Activated naive CD8-positive, alpha-beta T cell treated with anti-CD3 and anti-CD28 coated beads, Interleukin-2, amount 10 ng/mL, durations not matched to agents 7 days and 5 days (primary cell): Measurements from ENCODE around the gene ITGA5. TPM values are rescaled to one million over a fixed set of nuclear protein-coding genes. Genes with fewer than 3 reads are reported as not detected.
A peak's percentile ranks its signal among the peaks of the same experiment; 100 is the strongest.

Experiments
- ATAC-seq: fragments of 150-1000 bp; cut with Tn5 transposase; one replicate; pipeline ENCODE4 v1.10.0; 2021; ENCODE audit warnings: low read depth, moderate library complexity
- POLR2A ChIA-PET: fragments of 350-600 bp; sonication (Branson Sonifier 250); formaldehyde crosslinking; loops from one replicate; lab custom pipeline; 2021; ENCODE audit warnings: antibody characterized with exemption; lab: Charles Lee
- DNase-seq: peaks from one replicate; pipeline ENCODE4 v3.0.0; 2021
- H3K27ac Mint-ChIP-seq: one replicate; pipeline ENCODE4 v1.8.0; 2022; ENCODE audit warnings: mild to moderate bottlenecking, mixed read lengths
- H3K27me3 Mint-ChIP-seq: one replicate; pipeline ENCODE4 v1.8.0; 2022; ENCODE audit warnings: mild to moderate bottlenecking, moderate library complexity, mixed read lengths
- H3K36me3 Mint-ChIP-seq: one replicate; pipeline ENCODE4 v1.8.0; 2021; ENCODE audit warnings: mild to moderate bottlenecking, mixed read lengths
- H3K4me1 Mint-ChIP-seq: one replicate; pipeline ENCODE4 v1.8.0; 2021; ENCODE audit warnings: mixed read lengths
- H3K4me3 Mint-ChIP-seq: one replicate; pipeline ENCODE4 v1.8.0; 2022; ENCODE audit warnings: mild to moderate bottlenecking, moderate library complexity, mixed read lengths
- H3K9me3 Mint-ChIP-seq: one replicate; pipeline ENCODE4 v1.8.0; 2021; ENCODE audit warnings: mixed read lengths
- total RNA-seq, 2 experiments: library from RNA; stranded (reverse); gene quantifications; one replicate each; pipeline ENCODE4 v1.2.3, GENCODE V29; 2021

Gene ITGA5
- total RNA-seq, 2 experiments from 2014 or later = 84.5 to 90.6 TPM

GRCh38 chr12:54427106-54427505 is 8.0 kb upstream of the ITGA5 start:
- Mint-ChIP-seq H3K27me3 (peaks cover 36% of the 10 kb centered on the region), H3K36me3 (peaks cover 1% of the 10 kb centered on the region), H3K9me3 (no peaks in the 10 kb centered on the region), H3K4me3 (no peak overlapping the region), H3K27ac (no peak overlapping the region), H3K4me1 (peaks cover 28% of the 10 kb centered on the region)
- no peak for ATAC-seq
- peak; percentile 7 for DNase-seq
- POLR2A ChIA-PET = interaction anchor here (1.5 kb wide), 1 partner anchor 14 kb away, joined by 5 read pairs; no protein-coding TSS in a partner anchor

- Mint-ChIP-seq H3K27ac (peak overlapping the region; percentile 14), H3K4me3 (no peak overlapping the region), H3K4me1 (peaks cover 24% of the 10 kb centered on the region), H3K27me3 (peaks cover 36% of the 10 kb centered on the region), H3K9me3 (no peaks in the 10 kb centered on the region), H3K36me3 (peaks cover 1% of the 10 kb centered on the region)
- POLR2A ChIA-PET = no interaction called here
- peak; percentile 8 for DNase-seq
- ATAC-seq = no peak
Observed at GRCh38 chr12:54426690-54427089, 7.6 kb upstream of the ITGA5 start.

GRCh38 chr12:54425702-54426101 is 6.6 kb upstream of the ITGA5 start:
- POLR2A ChIA-PET = no interaction called here
- Mint-ChIP-seq H3K27me3 (peaks cover 41% of the 10 kb centered on the region), H3K9me3 (no peaks in the 10 kb centered on the region), H3K36me3 (peaks cover 1% of the 10 kb centered on the region), H3K4me3 (no peak overlapping the region), H3K27ac (no peak overlapping the region), H3K4me1 (peaks cover 21% of the 10 kb centered on the region)
- ATAC-seq (no peak), DNase-seq (no peak)

- H3K27me3 Mint-ChIP-seq = peaks cover 45% of the 10 kb centered on the region
- no peak overlapping the region for H3K27ac Mint-ChIP-seq
- peaks cover 24% of the 10 kb centered on the region for H3K4me1 Mint-ChIP-seq
- ATAC-seq (no peak), DNase-seq (peak; percentile 11)
- H3K4me3 Mint-ChIP-seq = no peak overlapping the region
- POLR2A ChIA-PET = interaction anchor here (1.0 to 1.6 kb wide), 3 partner anchors 11 to 14 kb away, joined by 3 to 7 read pairs (median 3); no protein-coding TSS in a partner anchor
- no peaks in the 10 kb centered on the region for H3K9me3 Mint-ChIP-seq
- no peaks in the 10 kb centered on the region for H3K36me3 Mint-ChIP-seq
Observed at GRCh38 chr12:54424224-54424623, 5.2 kb upstream of the ITGA5 start.

- H3K36me3 Mint-ChIP-seq = no peaks in the 10 kb centered on the region
- POLR2A ChIA-PET = interaction anchor here (1.3 to 1.6 kb wide), 2 partner anchors 11 to 13 kb away, joined by 3 to 7 read pairs; no protein-coding TSS in a partner anchor
- no peak overlapping the region for H3K4me3 Mint-ChIP-seq
- DNase-seq = no peak
- H3K4me1 Mint-ChIP-seq = peaks cover 22% of the 10 kb centered on the region
- H3K27me3 Mint-ChIP-seq = peaks cover 45% of the 10 kb centered on the region
- ATAC-seq = no peak
- H3K27ac Mint-ChIP-seq = no peak overlapping the region
- H3K9me3 Mint-ChIP-seq = no peaks in the 10 kb centered on the region
Observed at GRCh38 chr12:54423816-54424150, 4.7 kb upstream of the ITGA5 start.

- Mint-ChIP-seq H3K9me3 (no peaks in the 10 kb centered on the region), H3K27me3 (peaks cover 45% of the 10 kb centered on the region), H3K36me3 (peaks cover 1% of the 10 kb centered on the region), H3K4me3 (no peak overlapping the region), H3K4me1 (peaks cover 15% of the 10 kb centered on the region), H3K27ac (no peak overlapping the region)
- DNase-seq = no peak
- ATAC-seq = no peak
- POLR2A ChIA-PET = no interaction called here
Observed at GRCh38 chr12:54421879-54422250, 2.8 kb upstream of the ITGA5 start.

GRCh38 chr12:54421175-54421878 is 2.3 kb upstream of the ITGA5 start:
- Mint-ChIP-seq H3K9me3 (no peaks in the 10 kb centered on the region), H3K27me3 (peaks cover 43% of the 10 kb centered on the region), H3K4me1 (peaks cover 20% of the 10 kb centered on the region), H3K4me3 (peak overlapping the region; percentile 15), H3K27ac (peak overlapping the region; percentile 8), H3K36me3 (peaks cover 3% of the 10 kb centered on the region)
- ATAC-seq = no peak
- DNase-seq = peak; percentile 18
- POLR2A ChIA-PET = no interaction called here

- no peaks in the 10 kb centered on the region for H3K9me3 Mint-ChIP-seq
- DNase-seq = peak; percentile 24
- peaks cover 3% of the 10 kb centered on the region for H3K36me3 Mint-ChIP-seq
- H3K4me3 Mint-ChIP-seq = peak overlapping the region; percentile 63
- no peak for ATAC-seq
- peaks cover 37% of the 10 kb centered on the region for H3K27me3 Mint-ChIP-seq
- peak overlapping the region; percentile 68 for H3K27ac Mint-ChIP-seq
- H3K4me1 Mint-ChIP-seq = peaks cover 22% of the 10 kb centered on the region
- POLR2A ChIA-PET = interaction anchor here (1.0 to 1.4 kb wide), 2 partner anchors 12 to 76 kb away, joined by 3 to 5 read pairs; partner anchors contain the start of gene NCKAP1L
Observed at GRCh38 chr12:54420766-54421144, 1.7 kb upstream of the ITGA5 start.

GRCh38 chr12:54418441-54419087 is 502 bp downstream of the ITGA5 start:
- peaks cover 23% of the 10 kb centered on the region for H3K27me3 Mint-ChIP-seq
- peak; percentile 5 for ATAC-seq
- H3K27ac Mint-ChIP-seq = peak overlapping the region; percentile 89
- no peaks in the 10 kb centered on the region for H3K9me3 Mint-ChIP-seq
- POLR2A ChIA-PET = interaction anchor here (1.2 to 1.8 kb wide), 5 partner anchors 9 to 135 kb away, joined by 3 to 6 read pairs (median 3); partner anchors contain the start of gene NCKAP1L
- DNase-seq = no peak
- peak overlapping the region; percentile 91 for H3K4me3 Mint-ChIP-seq
- H3K4me1 Mint-ChIP-seq = peaks cover 38% of the 10 kb centered on the region
- H3K36me3 Mint-ChIP-seq = peaks cover 5% of the 10 kb centered on the region

- DNase-seq (peak; percentile 38), ATAC-seq (no peak)
- peaks cover 6% of the 10 kb centered on the region for H3K36me3 Mint-ChIP-seq
- no peaks in the 10 kb centered on the region for H3K9me3 Mint-ChIP-seq
- H3K4me3 Mint-ChIP-seq = peak overlapping the region; percentile 91
- peaks cover 16% of the 10 kb centered on the region for H3K27me3 Mint-ChIP-seq
- H3K27ac Mint-ChIP-seq = peak overlapping the region; percentile 89
- H3K4me1 Mint-ChIP-seq = peaks cover 41% of the 10 kb centered on the region
- POLR2A ChIA-PET = interaction anchor here (1.1 to 1.8 kb wide), 6 partner anchors 8 to 138 kb away, joined by 3 to 6 read pairs (median 3); partner anchors contain the start of genes CBX5 and NCKAP1L
Observed at GRCh38 chr12:54417712-54418440, 1.2 kb downstream of the ITGA5 start.

- POLR2A ChIA-PET = interaction anchor here (0.9 to 1.8 kb wide), 3 partner anchors 11 to 137 kb away, joined by 3 to 4 read pairs (median 3); partner anchors contain the start of gene CBX5
- Mint-ChIP-seq H3K9me3 (no peaks in the 10 kb centered on the region), H3K4me1 (peaks cover 48% of the 10 kb centered on the region), H3K36me3 (peaks cover 8% of the 10 kb centered on the region), H3K4me3 (peak overlapping the region; percentile 91), H3K27ac (peak overlapping the region; percentile 89), H3K27me3 (peaks cover 9% of the 10 kb centered on the region)
- no peak for ATAC-seq
- peak; percentile 20 for DNase-seq
Observed at GRCh38 chr12:54416687-54417603, 2.1 kb downstream of the ITGA5 start.

GRCh38 chr12:54415221-54415929 is 3.7 kb downstream of the ITGA5 start:
- H3K4me1 Mint-ChIP-seq = peaks cover 50% of the 10 kb centered on the region
- DNase-seq = peak; percentile 29
- POLR2A ChIA-PET = interaction anchor here (1.2 kb wide), 1 partner anchor 17 kb away, joined by 3 read pairs; no protein-coding TSS in a partner anchor
- H3K9me3 Mint-ChIP-seq = no peaks in the 10 kb centered on the region
- peaks cover 11% of the 10 kb centered on the region for H3K36me3 Mint-ChIP-seq
- H3K27me3 Mint-ChIP-seq = peaks cover under 1% of the 10 kb centered on the region
- H3K27ac Mint-ChIP-seq = peak overlapping the region; percentile 55
- H3K4me3 Mint-ChIP-seq = peak overlapping the region; percentile 14
- ATAC-seq = no peak
